ENCODE results near the gene KCTD19. TPM values are rescaled to one million over a fixed set of nuclear protein-coding genes. Genes with fewer than 3 reads are reported as not detected.

KCTD19 gene
- total RNA-seq, 1 donor from 2014 or later, result not detected

Other genes with a start within 250 kb of the KCTD19 start
- 11.7 TPM for gene PHAF1, start 216.8 kb downstream of the KCTD19 start, total RNA-seq
- 8.1 TPM for gene B3GNT9, start 175.7 kb downstream of the KCTD19 start, total RNA-seq
- gene TRADD, start 166.8 kb downstream of the KCTD19 start, total RNA-seq, result 9.0 TPM
- gene FBXL8, start 166.8 kb downstream of the KCTD19 start, total RNA-seq, result 9.5 TPM
- gene HSF4, start 162.0 kb downstream of the KCTD19 start, total RNA-seq, result 62.9 TPM
- gene NOL3, start 156.2 kb downstream of the KCTD19 start, total RNA-seq, result 105 TPM
- gene MATCAP1, start 142.8 kb downstream of the KCTD19 start, total RNA-seq, result 7.7 TPM
- 2.3 TPM for gene EXOC3L1, start 136.6 kb downstream of the KCTD19 start, total RNA-seq
- 34.8 TPM for gene E2F4, start 134.6 kb downstream of the KCTD19 start, total RNA-seq
- gene ELMO3, start 127.6 kb downstream of the KCTD19 start, total RNA-seq, result 0.54 TPM
- 11.0 TPM for gene TMEM208, start 99.6 kb downstream of the KCTD19 start, total RNA-seq
- 13.5 TPM for gene FHOD1, start 79.3 kb downstream of the KCTD19 start, total RNA-seq
- 0.83 TPM for gene SLC9A5, start 77.8 kb downstream of the KCTD19 start, total RNA-seq
- gene PLEKHG4, start 47.2 kb downstream of the KCTD19 start, total RNA-seq, result 0.89 TPM
- not detected for gene LRRC36, start 74 bp upstream of the KCTD19 start, total RNA-seq
- 8.9 TPM for gene TPPP3, start 66.8 kb upstream of the KCTD19 start, total RNA-seq
- 3.4 TPM for gene ZDHHC1, start 89.7 kb upstream of the KCTD19 start, total RNA-seq
- gene HSD11B2, start 104.4 kb upstream of the KCTD19 start, total RNA-seq, result 0.89 TPM
- gene ATP6V0D1, start 154.4 kb upstream of the KCTD19 start, total RNA-seq, result 59.9 TPM
- not detected for gene AGRP, start 156.8 kb upstream of the KCTD19 start, total RNA-seq
- gene RIPOR1, start 202.1 kb upstream of the KCTD19 start, total RNA-seq, result 73.7 TPM
- 24.9 TPM for gene CTCF, start 235.8 kb upstream of the KCTD19 start, total RNA-seq